WTC11 (cell line): ENCODE results near the gene BAIAP2L2. TPM values are rescaled to one million over a fixed set of nuclear protein-coding genes. Genes with fewer than 3 reads are reported as not detected.

ENCODE experiments used
- ATAC-seq: fragments of 200-7000 bp; cut with Tn5 transposase; 2 replicates; pipeline ENCODE4 v1.10.0; 2021; ENCODE audit warnings: mild to moderate bottlenecking, moderate library complexity
- Bru-seq: library from RNA; stranded (reverse); fragments of 400-500 nt; gene quantifications from one replicate; lab custom pipeline; 2021; lab: Mats Ljungman, UMichigan
- CTCF ChIA-PET: fragments of 300-600 bp; sonication (Branson Sonifier 250); formaldehyde crosslinking; loops from one replicate; lab custom pipeline; 2021; ENCODE audit warnings: antibody characterized with exemption; lab: Charles Lee
- POLR2A ChIA-PET: fragments of 350-600 bp; sonication (Branson Sonifier 250); formaldehyde crosslinking; loops from one replicate; lab custom pipeline; 2021; ENCODE audit warnings: antibody characterized with exemption; lab: Charles Lee
- DNase-seq: peaks from one replicate; pipeline ENCODE4 v3.0.0; 2021; ENCODE audit warnings: low spot score
- H3K27ac Mint-ChIP-seq: 2 replicates; pipeline ENCODE4 v1.8.0; 2021; ENCODE audit warnings: mixed read lengths
- H3K27me3 Mint-ChIP-seq: 2 replicates; pipeline ENCODE4 v1.8.0; 2021; ENCODE audit warnings: low read depth, mild to moderate bottlenecking, moderate library complexity, mixed read lengths
- H3K36me3 Mint-ChIP-seq: 2 replicates; pipeline ENCODE4 v1.8.0; 2021; ENCODE audit warnings: mixed read lengths
- H3K4me1 Mint-ChIP-seq: 2 replicates; pipeline ENCODE4 v1.8.0; 2022; ENCODE audit warnings: mixed read lengths
- H3K4me3 Mint-ChIP-seq: 2 replicates; pipeline ENCODE4 v1.8.0; 2021; ENCODE audit warnings: mild to moderate bottlenecking, moderate library complexity, mixed read lengths
- H3K9me3 Mint-ChIP-seq: 2 replicates; pipeline ENCODE4 v1.8.0; 2021; ENCODE audit warnings: mixed read lengths
- ATF1 ChIP-seq: sonication (generic); formaldehyde crosslinking; IDR thresholded peaks from 2 replicates; pipeline ENCODE4 v1.8.1; 2023; ENCODE audit warnings: mild to moderate bottlenecking, moderate library complexity, missing genetic modification reagents
- CREB1 ChIP-seq: sonication (generic); formaldehyde crosslinking; IDR thresholded peaks from 2 replicates; pipeline ENCODE4 v1.8.0; 2023; ENCODE audit warnings: mild to moderate bottlenecking, missing genetic modification reagents
- ETV6 ChIP-seq: sonication (generic); formaldehyde crosslinking; IDR thresholded peaks from 2 replicates; pipeline ENCODE4 v1.8.1; 2022; ENCODE audit warnings: mild to moderate bottlenecking, missing genetic modification reagents
- GRHL2 ChIP-seq: fragments of 250-450 bp; sonication (Bioruptor Pico); IDR thresholded peaks from 2 replicates; pipeline ENCODE4 v1.8.0; 2022; ENCODE audit warnings: mild to moderate bottlenecking, moderate library complexity; ENCODE audit not compliant: insufficient replicate concordance, severe bottlenecking
- SOX15 ChIP-seq: fragments of 250-450 bp; sonication (Bioruptor Pico); IDR thresholded peaks from 2 replicates; pipeline ENCODE4 v1.9.0; 2021; ENCODE audit warnings: mild to moderate bottlenecking
- ZNF121 ChIP-seq: sonication (generic); formaldehyde crosslinking; IDR thresholded peaks from 2 replicates; pipeline ENCODE4 v1.8.0; 2023; ENCODE audit warnings: missing genetic modification reagents
- long read RNA-seq, 3 experiments: library from RNA in 1 of 3; library from capped mRNA in 1 of 3; library from polyadenylated mRNA in 1 of 3; unstranded in 2 of 3; stranded (forward) in 1 of 3; transcript quantifications; one replicate each; pipeline ENCODE4 v2.0.0, GENCODE V29; 2021
- total RNA-seq: library from RNA; stranded (reverse); gene quantifications from 3 replicates; pipeline ENCODE4 v1.2.3, GENCODE V29; 2021
- TF ChIP-seq, protein P1 (sequence below): sonication (generic); formaldehyde crosslinking; conservative IDR thresholded peaks from 2 replicates; pipeline ENCODE4 v1.8.1; 2023; ENCODE audit warnings: mild to moderate bottlenecking, low read depth, missing genetic modification reagents, moderate library complexity
- TF ChIP-seq, protein P2 (sequence below): sonication (generic); formaldehyde crosslinking; IDR thresholded peaks from 2 replicates; pipeline ENCODE4 v1.8.0; 2022; ENCODE audit warnings: mild to moderate bottlenecking, missing genetic modification reagents
- TF ChIP-seq, protein P3 (sequence below): sonication (generic); formaldehyde crosslinking; conservative IDR thresholded peaks from 2 replicates; pipeline ENCODE4 v1.8.1; 2022; ENCODE audit warnings: mild to moderate bottlenecking, missing genetic modification reagents
- TF ChIP-seq, protein P4 (sequence below): sonication (generic); formaldehyde crosslinking; IDR thresholded peaks from 2 replicates; pipeline ENCODE4 v1.8.1; 2023; ENCODE audit warnings: mild to moderate bottlenecking, missing genetic modification reagents, moderate library complexity
- TF ChIP-seq, protein P5 (sequence below): sonication (generic); formaldehyde crosslinking; IDR thresholded peaks from 2 replicates; pipeline ENCODE4 v1.8.1; 2022; ENCODE audit warnings: mild to moderate bottlenecking, missing genetic modification reagents, moderate library complexity, borderline replicate concordance
- TF ChIP-seq, protein P6 (sequence below): sonication (generic); formaldehyde crosslinking; IDR thresholded peaks from 2 replicates; pipeline ENCODE4 v1.8.1; 2023; ENCODE audit warnings: mild to moderate bottlenecking, moderate library complexity, missing genetic modification reagents

The BAIAP2L2 gene, protein sequence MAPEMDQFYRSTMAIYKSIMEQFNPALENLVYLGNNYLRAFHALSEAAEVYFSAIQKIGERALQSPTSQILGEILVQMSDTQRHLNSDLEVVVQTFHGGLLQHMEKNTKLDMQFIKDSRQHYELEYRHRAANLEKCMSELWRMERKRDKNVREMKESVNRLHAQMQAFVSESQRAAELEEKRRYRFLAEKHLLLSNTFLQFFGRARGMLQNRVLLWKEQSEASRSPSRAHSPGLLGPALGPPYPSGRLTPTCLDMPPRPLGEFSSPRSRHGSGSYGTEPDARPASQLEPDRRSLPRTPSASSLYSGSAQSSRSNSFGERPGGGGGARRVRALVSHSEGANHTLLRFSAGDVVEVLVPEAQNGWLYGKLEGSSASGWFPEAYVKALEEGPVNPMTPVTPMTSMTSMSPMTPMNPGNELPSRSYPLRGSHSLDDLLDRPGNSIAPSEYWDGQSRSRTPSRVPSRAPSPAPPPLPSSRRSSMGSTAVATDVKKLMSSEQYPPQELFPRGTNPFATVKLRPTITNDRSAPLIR
- total RNA-seq, result 3.0 to 5.7 TPM (median 4.9 TPM) in 3 replicates
- Bru-seq, nascent RNA, result percentile 28 among the genes with signal in this experiment
- long read RNA-seq, experiment 1, partial matches to known transcripts, result 4 of 12 reads
- long read RNA-seq, experiment 1, other reads (novel, unspliced or antisense), result 8 of 12 reads
- long read RNA-seq, experiment 2, partial matches to known transcripts, result 0 of 5 reads
- long read RNA-seq, experiment 2, other reads (novel, unspliced or antisense), result 4 of 5 reads
- long read RNA-seq, experiment 3, partial matches to known transcripts, result 1 of 2 reads
- long read RNA-seq, experiment 3, other reads (novel, unspliced or antisense), result 1 of 2 reads

DNA sequence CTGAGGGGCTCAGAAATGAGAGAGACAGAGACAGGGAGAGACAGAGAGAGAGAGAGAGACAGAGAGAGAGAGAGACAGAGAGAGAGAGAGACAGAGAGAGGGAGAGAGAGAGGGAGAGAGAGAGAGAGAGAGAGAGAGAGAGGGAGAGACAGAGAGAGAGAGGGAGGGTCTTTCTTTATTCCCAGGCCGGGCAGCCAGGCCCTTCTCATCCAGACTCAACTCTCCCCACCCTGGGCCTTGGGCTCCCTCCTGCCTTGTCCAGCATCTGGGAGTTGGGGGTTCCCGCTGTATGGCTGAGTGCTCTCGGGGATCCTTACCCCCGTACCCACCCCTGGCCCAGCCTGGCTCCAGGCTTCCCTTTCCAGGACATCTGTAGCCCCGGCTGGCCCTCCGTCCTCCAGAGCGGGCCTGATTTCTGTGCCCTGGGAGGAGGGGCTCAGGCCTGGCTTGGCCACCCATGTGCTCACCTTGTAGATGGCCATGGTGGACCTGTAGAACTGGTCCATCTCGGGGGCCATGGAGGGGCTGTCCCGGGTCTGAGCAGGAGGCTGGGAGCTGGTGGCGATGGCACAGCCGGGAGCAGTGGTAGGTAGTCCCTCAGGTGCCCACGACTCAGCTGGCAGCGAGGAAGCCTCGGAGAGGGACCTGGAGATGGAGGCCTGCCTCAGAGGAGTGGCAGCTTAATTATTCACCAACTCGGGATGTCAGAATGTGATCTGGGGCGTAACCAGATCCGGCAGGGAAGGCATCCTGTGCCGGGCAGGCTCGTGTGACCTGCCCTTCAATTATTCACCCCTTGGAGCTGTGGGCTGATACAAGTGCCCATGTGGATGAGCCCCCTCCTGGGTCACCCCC lies at the start of gene BAIAP2L2:
Gene BAIAP2L2 (minus strand): TSS at position 677 of the 855 bp plus-strand sequence. CDS start 159 bp downstream, at position 518.
- Mint-ChIP-seq H3K27ac (no peak within 1 kb of the TSS), H3K4me1 (peaks cover 7% of the 10 kb centered on the region), H3K4me3 (no peak within 1 kb of the TSS), H3K36me3 (no peaks in the 10 kb centered on the region)
- ChIA-PET POLR2A (interaction anchor here (0.6 to 1.3 kb wide), 2 partner anchors 13 to 108 kb away, joined by 4 read pairs; no protein-coding TSS in a partner anchor), CTCF (interaction anchor here (1.0 to 11.1 kb wide), 12 partner anchors 10 to 71 kb away, joined by 3 to 222 read pairs (median 5); partner anchors contain the start of gene PLA2G6)
- ATAC-seq (peak; percentile 4; the same call in 1 of the 2 replicates), DNase-seq (no peak)
- TF ChIP-seq CREB1 (no peak), ATF1 (CRISPR knock-in tag) (no peak), GRHL2 (CRISPR knock-in tag) (no peak), ZNF121 (CRISPR knock-in tag) (no peak), SOX15 (CRISPR knock-in tag) (no peak)
- TF ChIP-seq, protein P1, sequence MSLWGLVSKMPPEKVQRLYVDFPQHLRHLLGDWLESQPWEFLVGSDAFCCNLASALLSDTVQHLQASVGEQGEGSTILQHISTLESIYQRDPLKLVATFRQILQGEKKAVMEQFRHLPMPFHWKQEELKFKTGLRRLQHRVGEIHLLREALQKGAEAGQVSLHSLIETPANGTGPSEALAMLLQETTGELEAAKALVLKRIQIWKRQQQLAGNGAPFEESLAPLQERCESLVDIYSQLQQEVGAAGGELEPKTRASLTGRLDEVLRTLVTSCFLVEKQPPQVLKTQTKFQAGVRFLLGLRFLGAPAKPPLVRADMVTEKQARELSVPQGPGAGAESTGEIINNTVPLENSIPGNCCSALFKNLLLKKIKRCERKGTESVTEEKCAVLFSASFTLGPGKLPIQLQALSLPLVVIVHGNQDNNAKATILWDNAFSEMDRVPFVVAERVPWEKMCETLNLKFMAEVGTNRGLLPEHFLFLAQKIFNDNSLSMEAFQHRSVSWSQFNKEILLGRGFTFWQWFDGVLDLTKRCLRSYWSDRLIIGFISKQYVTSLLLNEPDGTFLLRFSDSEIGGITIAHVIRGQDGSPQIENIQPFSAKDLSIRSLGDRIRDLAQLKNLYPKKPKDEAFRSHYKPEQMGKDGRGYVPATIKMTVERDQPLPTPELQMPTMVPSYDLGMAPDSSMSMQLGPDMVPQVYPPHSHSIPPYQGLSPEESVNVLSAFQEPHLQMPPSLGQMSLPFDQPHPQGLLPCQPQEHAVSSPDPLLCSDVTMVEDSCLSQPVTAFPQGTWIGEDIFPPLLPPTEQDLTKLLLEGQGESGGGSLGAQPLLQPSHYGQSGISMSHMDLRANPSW (CRISPR knock-in tag), result no peak
- TF ChIP-seq, protein P2, sequence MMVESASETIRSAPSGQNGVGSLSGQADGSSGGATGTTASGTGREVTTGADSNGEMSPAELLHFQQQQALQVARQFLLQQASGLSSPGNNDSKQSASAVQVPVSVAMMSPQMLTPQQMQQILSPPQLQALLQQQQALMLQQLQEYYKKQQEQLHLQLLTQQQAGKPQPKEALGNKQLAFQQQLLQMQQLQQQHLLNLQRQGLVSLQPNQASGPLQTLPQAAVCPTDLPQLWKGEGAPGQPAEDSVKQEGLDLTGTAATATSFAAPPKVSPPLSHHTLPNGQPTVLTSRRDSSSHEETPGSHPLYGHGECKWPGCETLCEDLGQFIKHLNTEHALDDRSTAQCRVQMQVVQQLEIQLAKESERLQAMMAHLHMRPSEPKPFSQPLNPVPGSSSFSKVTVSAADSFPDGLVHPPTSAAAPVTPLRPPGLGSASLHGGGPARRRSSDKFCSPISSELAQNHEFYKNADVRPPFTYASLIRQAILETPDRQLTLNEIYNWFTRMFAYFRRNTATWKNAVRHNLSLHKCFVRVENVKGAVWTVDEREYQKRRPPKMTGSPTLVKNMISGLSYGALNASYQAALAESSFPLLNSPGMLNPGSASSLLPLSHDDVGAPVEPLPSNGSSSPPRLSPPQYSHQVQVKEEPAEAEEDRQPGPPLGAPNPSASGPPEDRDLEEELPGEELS (CRISPR knock-in tag), result no peak
- TF ChIP-seq, protein P3, sequence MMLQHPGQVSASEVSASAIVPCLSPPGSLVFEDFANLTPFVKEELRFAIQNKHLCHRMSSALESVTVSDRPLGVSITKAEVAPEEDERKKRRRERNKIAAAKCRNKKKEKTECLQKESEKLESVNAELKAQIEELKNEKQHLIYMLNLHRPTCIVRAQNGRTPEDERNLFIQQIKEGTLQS (CRISPR knock-in tag), result no peak
- TF ChIP-seq, all 79 proteins: peak for 0
- no peaks in the 10 kb centered on the region for H3K9me3 Mint-ChIP-seq
- H3K27me3 Mint-ChIP-seq, result no peaks in the 10 kb centered on the region; the same call in 1 of the 2 replicates

DNA sequence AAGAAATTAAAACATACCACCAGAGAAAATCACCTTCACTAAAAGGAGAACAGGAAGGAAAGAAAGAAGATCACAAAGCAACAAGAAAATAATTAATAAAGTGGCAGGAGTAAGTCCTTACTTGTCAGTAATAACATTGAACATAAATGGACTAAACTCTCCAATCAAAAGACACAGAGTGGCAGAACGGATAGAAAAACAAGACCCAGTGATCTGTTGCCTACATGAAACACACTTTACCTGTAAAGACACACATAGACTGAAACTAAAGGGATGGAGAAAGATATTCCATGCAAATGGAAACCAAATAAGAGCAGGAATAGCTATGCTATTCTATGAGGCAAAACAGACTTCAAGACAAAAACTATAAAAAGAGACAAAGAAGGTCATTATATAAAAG lies 45.2 kb upstream of the BAIAP2L2 start:
- Mint-ChIP-seq H3K36me3 (no peaks in the 10 kb centered on the region), H3K27ac (no peak overlapping the region), H3K4me3 (no peak overlapping the region), H3K27me3 (no peaks in the 10 kb centered on the region), H3K4me1 (peaks cover 9% of the 10 kb centered on the region; the same call in 1 of the 2 replicates), H3K9me3 (no peaks in the 10 kb centered on the region)
- ATAC-seq (no peak), DNase-seq (no peak)
- ChIA-PET POLR2A (no interaction called here), CTCF (no interaction called here)
- TF ChIP-seq SOX15 (CRISPR knock-in tag), result no peak
- no peak for TF ChIP-seq ETV6 (CRISPR knock-in tag)
- TF ChIP-seq, protein P4, sequence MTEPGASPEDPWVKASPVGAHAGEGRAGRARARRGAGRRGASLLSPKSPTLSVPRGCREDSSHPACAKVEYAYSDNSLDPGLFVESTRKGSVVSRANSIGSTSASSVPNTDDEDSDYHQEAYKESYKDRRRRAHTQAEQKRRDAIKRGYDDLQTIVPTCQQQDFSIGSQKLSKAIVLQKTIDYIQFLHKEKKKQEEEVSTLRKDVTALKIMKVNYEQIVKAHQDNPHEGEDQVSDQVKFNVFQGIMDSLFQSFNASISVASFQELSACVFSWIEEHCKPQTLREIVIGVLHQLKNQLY (CRISPR knock-in tag), result no peak
- TF ChIP-seq, protein P5, sequence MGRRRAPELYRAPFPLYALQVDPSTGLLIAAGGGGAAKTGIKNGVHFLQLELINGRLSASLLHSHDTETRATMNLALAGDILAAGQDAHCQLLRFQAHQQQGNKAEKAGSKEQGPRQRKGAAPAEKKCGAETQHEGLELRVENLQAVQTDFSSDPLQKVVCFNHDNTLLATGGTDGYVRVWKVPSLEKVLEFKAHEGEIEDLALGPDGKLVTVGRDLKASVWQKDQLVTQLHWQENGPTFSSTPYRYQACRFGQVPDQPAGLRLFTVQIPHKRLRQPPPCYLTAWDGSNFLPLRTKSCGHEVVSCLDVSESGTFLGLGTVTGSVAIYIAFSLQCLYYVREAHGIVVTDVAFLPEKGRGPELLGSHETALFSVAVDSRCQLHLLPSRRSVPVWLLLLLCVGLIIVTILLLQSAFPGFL (CRISPR knock-in tag), result no peak
- TF ChIP-seq, protein P2 (CRISPR knock-in tag), result no peak
- TF ChIP-seq, protein P6, sequence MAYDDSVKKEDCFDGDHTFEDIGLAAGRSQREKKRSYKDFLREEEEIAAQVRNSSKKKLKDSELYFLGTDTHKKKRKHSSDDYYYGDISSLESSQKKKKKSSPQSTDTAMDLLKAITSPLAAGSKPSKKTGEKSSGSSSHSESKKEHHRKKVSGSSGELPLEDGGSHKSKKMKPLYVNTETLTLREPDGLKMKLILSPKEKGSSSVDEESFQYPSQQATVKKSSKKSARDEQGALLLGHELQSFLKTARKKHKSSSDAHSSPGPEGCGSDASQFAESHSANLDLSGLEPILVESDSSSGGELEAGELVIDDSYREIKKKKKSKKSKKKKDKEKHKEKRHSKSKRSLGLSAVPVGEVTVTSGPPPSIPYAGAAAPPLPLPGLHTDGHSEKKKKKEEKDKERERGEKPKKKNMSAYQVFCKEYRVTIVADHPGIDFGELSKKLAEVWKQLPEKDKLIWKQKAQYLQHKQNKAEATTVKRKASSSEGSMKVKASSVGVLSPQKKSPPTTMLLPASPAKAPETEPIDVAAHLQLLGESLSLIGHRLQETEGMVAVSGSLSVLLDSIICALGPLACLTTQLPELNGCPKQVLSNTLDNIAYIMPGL (CRISPR knock-in tag), result no peak
